WTC11 (cell line): Measurements from ENCODE around the gene ZNF667. TPM values are rescaled to one million over a fixed set of nuclear protein-coding genes. Genes with fewer than 3 reads are reported as not detected.

Source experiments
- ATAC-seq: fragments of 200-7000 bp; cut with Tn5 transposase; 2 replicates; pipeline ENCODE4 v1.10.0; 2021; ENCODE audit warnings: mild to moderate bottlenecking, moderate library complexity
- CTCF ChIA-PET: fragments of 300-600 bp; sonication (Branson Sonifier 250); formaldehyde crosslinking; loops from one replicate; lab custom pipeline; 2021; ENCODE audit warnings: antibody characterized with exemption; lab: Charles Lee
- POLR2A ChIA-PET: fragments of 350-600 bp; sonication (Branson Sonifier 250); formaldehyde crosslinking; loops from one replicate; lab custom pipeline; 2021; ENCODE audit warnings: antibody characterized with exemption; lab: Charles Lee
- DNase-seq: peaks from one replicate; pipeline ENCODE4 v3.0.0; 2021; ENCODE audit warnings: low spot score
- H3K27ac Mint-ChIP-seq: 2 replicates; pipeline ENCODE4 v1.8.0; 2021; ENCODE audit warnings: mixed read lengths
- H3K27me3 Mint-ChIP-seq: 2 replicates; pipeline ENCODE4 v1.8.0; 2021; ENCODE audit warnings: low read depth, mild to moderate bottlenecking, moderate library complexity, mixed read lengths
- H3K36me3 Mint-ChIP-seq: 2 replicates; pipeline ENCODE4 v1.8.0; 2021; ENCODE audit warnings: mixed read lengths
- H3K4me1 Mint-ChIP-seq: 2 replicates; pipeline ENCODE4 v1.8.0; 2022; ENCODE audit warnings: mixed read lengths
- H3K4me3 Mint-ChIP-seq: 2 replicates; pipeline ENCODE4 v1.8.0; 2021; ENCODE audit warnings: mild to moderate bottlenecking, moderate library complexity, mixed read lengths
- H3K9me3 Mint-ChIP-seq: 2 replicates; pipeline ENCODE4 v1.8.0; 2021; ENCODE audit warnings: mixed read lengths
- ATF1 ChIP-seq: sonication (generic); formaldehyde crosslinking; IDR thresholded peaks from 2 replicates; pipeline ENCODE4 v1.8.1; 2023; ENCODE audit warnings: mild to moderate bottlenecking, moderate library complexity, missing genetic modification reagents
- CREM ChIP-seq: sonication (generic); formaldehyde crosslinking; IDR thresholded peaks from 2 replicates; pipeline ENCODE4 v1.8.1; 2022; ENCODE audit warnings: mild to moderate bottlenecking, missing genetic modification reagents, moderate library complexity
- E2F4 ChIP-seq: sonication (generic); formaldehyde crosslinking; IDR thresholded peaks from 2 replicates; pipeline ENCODE4 v1.8.1; 2022; ENCODE audit warnings: low read depth, mild to moderate bottlenecking, moderate library complexity, missing genetic modification reagents, borderline replicate concordance
- EMX1 ChIP-seq: fragments of 250-450 bp; sonication (Bioruptor Pico); IDR thresholded peaks from 2 replicates; pipeline ENCODE4 v1.8.0; 2021; ENCODE audit warnings: mild to moderate bottlenecking
- ESRRA ChIP-seq: sonication (generic); formaldehyde crosslinking; IDR thresholded peaks from 2 replicates; pipeline ENCODE4 v1.8.1; 2022; ENCODE audit warnings: mild to moderate bottlenecking, missing genetic modification reagents, borderline replicate concordance
- ETV6 ChIP-seq: sonication (generic); formaldehyde crosslinking; IDR thresholded peaks from 2 replicates; pipeline ENCODE4 v1.8.1; 2022; ENCODE audit warnings: mild to moderate bottlenecking, missing genetic modification reagents
- FOXK1 ChIP-seq: sonication (generic); formaldehyde crosslinking; IDR thresholded peaks from 2 replicates; pipeline ENCODE4 v1.8.0; 2022; ENCODE audit warnings: mild to moderate bottlenecking, moderate library complexity, missing genetic modification reagents
- GABPB1 ChIP-seq: sonication (generic); formaldehyde crosslinking; IDR thresholded peaks from 2 replicates; pipeline ENCODE4 v1.8.1; 2023; ENCODE audit warnings: mild to moderate bottlenecking, missing genetic modification reagents
- HMGA2 ChIP-seq: fragments of 250-450 bp; sonication (Bioruptor Pico); IDR thresholded peaks from 2 replicates; pipeline ENCODE4 v1.4.0; 2021; ENCODE audit warnings: mild to moderate bottlenecking, moderate library complexity
- JAZF1 ChIP-seq: fragments of 250-450 bp; sonication (Bioruptor Pico); IDR thresholded peaks from 2 replicates; pipeline ENCODE4 v1.9.0; 2021; ENCODE audit warnings: moderate library complexity, mild to moderate bottlenecking, inconsistent platforms
- JUN ChIP-seq: sonication (generic); formaldehyde crosslinking; IDR thresholded peaks from 2 replicates; pipeline ENCODE4 v1.8.0; 2023; ENCODE audit warnings: mild to moderate bottlenecking, missing genetic modification reagents
- MLX ChIP-seq: sonication (generic); formaldehyde crosslinking; IDR thresholded peaks from 2 replicates; pipeline ENCODE4 v1.8.1; 2023; ENCODE audit warnings: mild to moderate bottlenecking, missing genetic modification reagents, moderate library complexity
- NFE2L1 ChIP-seq: sonication (generic); formaldehyde crosslinking; IDR thresholded peaks from 2 replicates; pipeline ENCODE4 v1.8.1; 2023; ENCODE audit warnings: missing genetic modification reagents
- NR1H2 ChIP-seq: sonication (generic); formaldehyde crosslinking; IDR thresholded peaks from 2 replicates; pipeline ENCODE4 v1.9.0; 2021; ENCODE audit warnings: mild to moderate bottlenecking, moderate library complexity, missing genetic modification reagents
- PRRX2 ChIP-seq: fragments of 250-450 bp; sonication (Bioruptor Pico); IDR thresholded peaks from 2 replicates; pipeline ENCODE4 v1.8.0; 2021; ENCODE audit warnings: mild to moderate bottlenecking
- USF1 ChIP-seq: sonication (generic); formaldehyde crosslinking; IDR thresholded peaks from 2 replicates; pipeline ENCODE4 v1.8.0; 2022; ENCODE audit warnings: mild to moderate bottlenecking, missing genetic modification reagents
- ZBTB21 ChIP-seq: sonication (generic); formaldehyde crosslinking; IDR thresholded peaks from 2 replicates; pipeline ENCODE4 v1.8.1; 2023; ENCODE audit warnings: mild to moderate bottlenecking, missing genetic modification reagents, borderline replicate concordance
- ZNF219 ChIP-seq: sonication (generic); formaldehyde crosslinking; IDR thresholded peaks from 2 replicates; pipeline ENCODE4 v1.8.0; 2023; ENCODE audit warnings: missing genetic modification reagents, mild to moderate bottlenecking, borderline replicate concordance
- ZNF232 ChIP-seq: sonication (generic); formaldehyde crosslinking; IDR thresholded peaks from 2 replicates; pipeline ENCODE4 v1.8.0; 2022; ENCODE audit warnings: mild to moderate bottlenecking, missing genetic modification reagents
- ZNF263 ChIP-seq: sonication (generic); formaldehyde crosslinking; IDR thresholded peaks from 2 replicates; pipeline ENCODE4 v1.8.1; 2022; ENCODE audit warnings: low read depth, mild to moderate bottlenecking, moderate library complexity, missing genetic modification reagents
- ZNF281 ChIP-seq: sonication (generic); formaldehyde crosslinking; IDR thresholded peaks from 2 replicates; pipeline ENCODE4 v1.8.0; 2023; ENCODE audit warnings: mild to moderate bottlenecking, missing genetic modification reagents
- total RNA-seq: library from RNA; stranded (reverse); gene quantifications from 3 replicates; pipeline ENCODE4 v1.2.3, GENCODE V29; 2021
- TF ChIP-seq, protein P1 (sequence below): sonication (generic); formaldehyde crosslinking; IDR thresholded peaks from 2 replicates; pipeline ENCODE4 v1.8.0; 2022; ENCODE audit warnings: mild to moderate bottlenecking, missing genetic modification reagents
- TF ChIP-seq, protein P2 (sequence below): sonication (generic); formaldehyde crosslinking; IDR thresholded peaks from 2 replicates; pipeline ENCODE4 v1.8.1; 2023; ENCODE audit warnings: mild to moderate bottlenecking, missing genetic modification reagents, moderate library complexity

ZNF667 gene
- total RNA-seq, 1 experiment from 2014 or later = 10.8 TPM

GRCh38 chr19:56504581-56504980 is 27.4 kb upstream of the ZNF667 start (continued):
- TF ChIP-seq ZNF281 (CRISPR knock-in tag) = no peak
- no peak for TF ChIP-seq JUN (CRISPR knock-in tag)
- TF ChIP-seq EMX1 = no peak

GRCh38 chr19:56491399-56491798 is 14.3 kb upstream of the ZNF667 start:
- no peak overlapping the region for H3K4me3 Mint-ChIP-seq
- H3K27ac Mint-ChIP-seq = peak overlapping the region; percentile 19; the same call in 1 of the 2 replicates
- ATAC-seq = 0 out of 2 replicates have a peak, but pooled peaks have one; percentile 22
- H3K4me1 Mint-ChIP-seq = peaks cover 20% of the 10 kb centered on the region
- no peak for DNase-seq
- ChIA-PET POLR2A (no interaction called here), CTCF (interaction anchor here (1.2 kb wide), 1 partner anchor 182 kb away, joined by 3 read pairs; no protein-coding TSS in a partner anchor)
- H3K27me3 Mint-ChIP-seq = peaks cover 8% of the 10 kb centered on the region; the same call in 1 of the 2 replicates
- peaks cover 75% of the 10 kb centered on the region for H3K9me3 Mint-ChIP-seq
- no peak for TF ChIP-seq ATF1
- TF ChIP-seq, protein P1, sequence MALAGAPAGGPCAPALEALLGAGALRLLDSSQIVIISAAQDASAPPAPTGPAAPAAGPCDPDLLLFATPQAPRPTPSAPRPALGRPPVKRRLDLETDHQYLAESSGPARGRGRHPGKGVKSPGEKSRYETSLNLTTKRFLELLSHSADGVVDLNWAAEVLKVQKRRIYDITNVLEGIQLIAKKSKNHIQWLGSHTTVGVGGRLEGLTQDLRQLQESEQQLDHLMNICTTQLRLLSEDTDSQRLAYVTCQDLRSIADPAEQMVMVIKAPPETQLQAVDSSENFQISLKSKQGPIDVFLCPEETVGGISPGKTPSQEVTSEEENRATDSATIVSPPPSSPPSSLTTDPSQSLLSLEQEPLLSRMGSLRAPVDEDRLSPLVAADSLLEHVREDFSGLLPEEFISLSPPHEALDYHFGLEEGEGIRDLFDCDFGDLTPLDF (CRISPR knock-in tag) = no peak
- TF ChIP-seq JAZF1 = no peak
- no peak for TF ChIP-seq PRRX2 (CRISPR knock-in tag)
- TF ChIP-seq USF1 = no peak
- TF ChIP-seq ESRRA (CRISPR knock-in tag) = no peak
- TF ChIP-seq HMGA2 (CRISPR knock-in tag) = no peak
- no peak for TF ChIP-seq ZNF263
- no peak for TF ChIP-seq MLX (CRISPR knock-in tag)
- no peak for TF ChIP-seq ZNF219 (CRISPR knock-in tag)
- no peak for TF ChIP-seq GABPB1
- peaks cover 53% of the 10 kb centered on the region for H3K36me3 Mint-ChIP-seq

GRCh38 chr19:56477429-56478338 is 539 bp upstream of the ZNF667 start:
- ChIA-PET CTCF (interaction anchor here (0.5 kb wide), 1 partner anchor 337 kb away, joined by 4 read pairs; the partner anchor contains the start of gene ZNF444), POLR2A (no interaction called here)
- Mint-ChIP-seq H3K27me3 (peaks cover 16% of the 10 kb centered on the region; the same call in 1 of the 2 replicates), H3K27ac (peak overlapping the region; percentile 95), H3K4me3 (peak overlapping the region; percentile 96), H3K9me3 (peaks cover 69% of the 10 kb centered on the region), H3K4me1 (peaks cover 13% of the 10 kb centered on the region; the same call in 1 of the 2 replicates), H3K36me3 (peaks cover 39% of the 10 kb centered on the region)
- peak; percentile 81 for DNase-seq
- ATAC-seq = peak; percentile 92
- TF ChIP-seq CREM (CRISPR knock-in tag) (peak; percentile 87), GABPB1 (no peak), NR1H2 (0 out of 2 replicates have a peak, but pooled peaks have one; percentile 32), NFE2L1 (peak; percentile 52; the same call in 1 of the 2 replicates), ZBTB21 (CRISPR knock-in tag) (peak; percentile 3; the same call in 1 of the 2 replicates), ETV6 (peak; percentile 40; the same call in 1 of the 2 replicates), E2F4 (CRISPR knock-in tag) (peak; percentile 63; the same call in 1 of the 2 replicates), FOXK1 (CRISPR knock-in tag) (peak; percentile 93; the same call in 1 of the 2 replicates), ZNF232 (CRISPR knock-in tag) (0 out of 2 replicates have a peak, but pooled peaks have one; percentile 50)
- TF ChIP-seq, protein P2, sequence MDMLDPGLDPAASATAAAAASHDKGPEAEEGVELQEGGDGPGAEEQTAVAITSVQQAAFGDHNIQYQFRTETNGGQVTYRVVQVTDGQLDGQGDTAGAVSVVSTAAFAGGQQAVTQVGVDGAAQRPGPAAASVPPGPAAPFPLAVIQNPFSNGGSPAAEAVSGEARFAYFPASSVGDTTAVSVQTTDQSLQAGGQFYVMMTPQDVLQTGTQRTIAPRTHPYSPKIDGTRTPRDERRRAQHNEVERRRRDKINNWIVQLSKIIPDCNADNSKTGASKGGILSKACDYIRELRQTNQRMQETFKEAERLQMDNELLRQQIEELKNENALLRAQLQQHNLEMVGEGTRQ (CRISPR knock-in tag) = peak; percentile 74
- TF ChIP-seq, protein P1 (CRISPR knock-in tag) = no peak
